Spleen (tissue), 7 donors: ENCODE measurements around the gene NAA16.

Experiments
- POLR2A ChIP-seq, 3 donors: fragments of 450-650 bp; IDR thresholded peaks; one replicate each; pipeline ENCODE4 v1.5.1; 2017; ENCODE audit warnings: antibody characterized with exemption in 3 of 3, mild to moderate bottlenecking in 1 of 3
- POLR2AphosphoS5 ChIP-seq, 3 donors: sonication (generic); formaldehyde crosslinking; IDR thresholded peaks; one replicate each; pipeline ENCODE4 v1.5.1; 2017; ENCODE audit warnings: antibody characterized with exemption in 3 of 3
- TF ChIP-seq, protein P1 (sequence below), 11 experiments: fragments of 200-600 bp in 7 of 11; fragments of 450-650 bp in 4 of 11; sonication (generic) in 4 of 11; IDR thresholded peaks in 8 of 11; conservative IDR thresholded peaks in 3 of 11; 1 replicate in 7 of 11; 2 replicates in 4 of 11; pipeline versions ENCODE4 v1.4.0 to v1.8.0; 2016 to 2021; ENCODE audit warnings: antibody characterized with exemption in 11 of 11, inconsistent platforms in 4 of 11, mild to moderate bottlenecking in 1 of 11
- donor health status: DM: no; HTN: no; CAD: no; lungs with moderate emphysema.
- donor health status: DM: no; HTN: no; CAD: no.
- donor health status: DM: no; HTN: no; CAD: no.

DNA sequence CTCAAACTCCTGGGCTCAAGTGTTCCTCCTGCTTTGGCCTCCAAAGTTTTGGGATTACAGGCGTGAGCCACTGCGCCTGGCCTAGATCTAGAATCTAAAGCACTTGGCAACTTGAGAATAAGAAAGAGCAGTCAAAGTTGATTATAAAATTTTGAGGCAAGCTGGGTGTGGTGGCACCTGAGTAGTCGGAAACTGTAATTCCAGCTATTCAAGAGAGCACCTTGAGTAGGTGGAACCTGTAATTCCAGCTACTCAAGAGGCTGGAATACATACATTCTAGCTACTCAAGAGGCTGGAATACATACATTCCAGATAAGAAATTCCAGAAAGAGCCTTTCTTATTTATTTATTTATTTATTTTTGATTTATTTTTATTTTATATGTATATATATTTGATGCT lies 8.3 kb upstream of the NAA16 start:
- TF ChIP-seq, protein P1, sequence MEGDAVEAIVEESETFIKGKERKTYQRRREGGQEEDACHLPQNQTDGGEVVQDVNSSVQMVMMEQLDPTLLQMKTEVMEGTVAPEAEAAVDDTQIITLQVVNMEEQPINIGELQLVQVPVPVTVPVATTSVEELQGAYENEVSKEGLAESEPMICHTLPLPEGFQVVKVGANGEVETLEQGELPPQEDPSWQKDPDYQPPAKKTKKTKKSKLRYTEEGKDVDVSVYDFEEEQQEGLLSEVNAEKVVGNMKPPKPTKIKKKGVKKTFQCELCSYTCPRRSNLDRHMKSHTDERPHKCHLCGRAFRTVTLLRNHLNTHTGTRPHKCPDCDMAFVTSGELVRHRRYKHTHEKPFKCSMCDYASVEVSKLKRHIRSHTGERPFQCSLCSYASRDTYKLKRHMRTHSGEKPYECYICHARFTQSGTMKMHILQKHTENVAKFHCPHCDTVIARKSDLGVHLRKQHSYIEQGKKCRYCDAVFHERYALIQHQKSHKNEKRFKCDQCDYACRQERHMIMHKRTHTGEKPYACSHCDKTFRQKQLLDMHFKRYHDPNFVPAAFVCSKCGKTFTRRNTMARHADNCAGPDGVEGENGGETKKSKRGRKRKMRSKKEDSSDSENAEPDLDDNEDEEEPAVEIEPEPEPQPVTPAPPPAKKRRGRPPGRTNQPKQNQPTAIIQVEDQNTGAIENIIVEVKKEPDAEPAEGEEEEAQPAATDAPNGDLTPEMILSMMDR (IDR thresholded peaks at IDR 0.05 in 8 of 11, conservative IDR thresholded peaks at IDR 0.05 in 3 of 11): no peak
- TF ChIP-seq POLR2A (IDR thresholded peaks at IDR 0.05): no peak
- no peak for TF ChIP-seq POLR2AphosphoS5 (IDR thresholded peaks at IDR 0.05)
